Body of pancreas (tissue), 4 donors: ENCODE measurements around the gene TDRD9.
A peak's percentile ranks its signal among the peaks of the same experiment; 100 is the strongest.

Experiments used
- CTCF ChIP-seq, 7 experiments: fragments of 450-650 bp in 4 of 7; fragments of 200-600 bp in 3 of 7; sonication (generic) in 3 of 7; IDR thresholded peaks; one replicate each; pipeline ENCODE4 v1.5.1; 2016 to 2019; ENCODE audit warnings: antibody characterized with exemption in 7 of 7
- POLR2A ChIP-seq, 3 donors: fragments of 450-650 bp; IDR thresholded peaks; one replicate each; pipeline ENCODE4 v1.6.1; 2016; ENCODE audit warnings: antibody characterized with exemption in 3 of 3, mild to moderate bottlenecking in 2 of 3

GRCh38 chr14:104075530-104076151 is 147.4 kb downstream of the TDRD9 start:
- TF ChIP-seq POLR2A (IDR thresholded peaks at IDR 0.05) (no peak), CTCF (IDR thresholded peaks at IDR 0.05) (peak in 1 of 7 experiments; percentile 7)
